ENCODE measurements around the gene SH3BP5. TPM values are rescaled to one million over a fixed set of nuclear protein-coding genes. Genes with fewer than 3 reads are reported as not detected.

Gene SH3BP5
- total RNA-seq, 1 experiment from 2014 or later, result 13.9 TPM

- intact Hi-C loops (cut with micrococcal nuclease), result no loop called here
- ChIA-PET POLR2A (no interaction called here), RAD21 (ENCODE audit: low non-redundant PET in 1 of 2, low total read pairs in 2 of 2, uncharacterized antibody in 2 of 2, unreplicated experiment in 2 of 2) (no interaction called here), CTCF (no interaction called here)
- H3K4me3 ChIP-seq (replicated peaks in 1 of 2; ENCODE audit: low read depth in 1 of 2, low read length in 2 of 2), result no peak overlapping the region
- no peak for ATAC-seq
- H3K79me2 ChIP-seq (ENCODE audit: insufficient read depth, low read length), result no peaks in the 10 kb centered on the region
- no TSS peak for BruUV-seq (replicated peaks)
- DNase-seq (ENCODE audit: low read depth, low spot score), result no peak
- H3K9ac ChIP-seq (ENCODE audit: low read length), result no peak overlapping the region
- no peaks in the 10 kb centered on the region for H3K9me2 ChIP-seq (ENCODE audit: insufficient read depth)
- H3K4me2 ChIP-seq (ENCODE audit: low read length), result no peak overlapping the region
- H3K27me3 ChIP-seq (ENCODE audit: insufficient read depth, low read length), result no peaks in the 10 kb centered on the region
- no peak overlapping the region for H3K27ac ChIP-seq (ENCODE audit: low read depth, low read length)
- TF ChIP-seq MAX (IDR thresholded peaks at IDR 0.05) (no peak), CTCF (IDR thresholded peaks at IDR 0.05 in 2 of 3, conservative IDR thresholded peaks at IDR 0.05 in 1 of 3; ENCODE audit: borderline replicate concordance in 1 of 3, insufficient read depth in 1 of 3, low read depth in 2 of 3, low read length in 2 of 3) (no peak), SP1 (IDR thresholded peaks at IDR 0.05; ENCODE audit: low read depth) (no peak), ZNF274 (IDR thresholded peaks at IDR 0.05; ENCODE audit: low read depth, low read length) (no peak), SIN3A (IDR thresholded peaks at IDR 0.05; ENCODE audit: low read depth) (no peak), POLR2A (IDR thresholded peaks at IDR 0.05; ENCODE audit: borderline replicate concordance, extremely low read depth, insufficient read depth, insufficient read length) (no peak), FOSL1 (IDR thresholded peaks at IDR 0.05; ENCODE audit: low read depth) (no peak), POLR2AphosphoS5 (IDR thresholded peaks at IDR 0.05; ENCODE audit: low read depth, low read length) (no peak)
- peaks cover 3 to 5% of the 10 kb centered on the region in 2 experiments; a peak in 3 of 4 replicates for H3K4me1 ChIP-seq (ENCODE audit: control insufficient read depth in 1 of 2, insufficient read depth in 2 of 2, low read length in 2 of 2)
- H3K9me3 ChIP-seq (ENCODE audit: control insufficient read depth in 1 of 2, insufficient read depth in 1 of 2, low read depth in 1 of 2, low read length in 2 of 2), result no peaks in the 10 kb centered on the region
- H3K36me3 ChIP-seq (ENCODE audit: control insufficient read depth in 1 of 2, insufficient read depth in 2 of 2, low read length in 2 of 2), result no peaks in the 10 kb centered on the region
- H2AFZ ChIP-seq (ENCODE audit: low read depth, low read length, poor library complexity, severe bottlenecking), result no peak overlapping the region
- H4K20me1 ChIP-seq (ENCODE audit: insufficient read depth), result no peaks in the 10 kb centered on the region
Measured at GRCh38 chr3:15342246-15342645, 9.9 kb upstream of the SH3BP5 start.
